Measurements from ENCODE around the gene TOMM40L. TPM values are rescaled to one million over a fixed set of nuclear protein-coding genes. Genes with fewer than 3 reads are reported as not detected.

The TOMM40L gene
- total and polyA plus RNA-seq, 2 donors (not counting 1 experiment from before 2014, with no cell fraction given): 11.1 to 11.7 TPM

- Histone ChIP-seq H3K9ac (ENCODE audit: insufficient read depth, low read length) (peak overlapping the region; percentile 28), H3K27me3 (ENCODE audit: control insufficient read depth, insufficient read depth, low read length) (no peaks in the 10 kb centered on the region), H4K20me1 (ENCODE audit: control insufficient read depth, extremely low read depth, insufficient read depth, low read length) (no peaks in the 10 kb centered on the region), H2AFZ (ENCODE audit: low read length) (no peak overlapping the region), H3K4me3 (replicated peaks in 1 of 4; ENCODE audit: control extremely low read depth in 1 of 4, insufficient read depth in 1 of 4, low read depth in 3 of 4, low read length in 4 of 4) (no peak overlapping the region), H3K79me2 (ENCODE audit: control insufficient read depth, insufficient read depth, low read length) (peaks cover 36% of the 10 kb centered on the region), H3K36me3 (ENCODE audit: control insufficient read depth, insufficient read depth, low read length) (peaks cover 2% of the 10 kb centered on the region), H3K4me2 (ENCODE audit: extremely low read depth, insufficient read depth, low read length) (no peak overlapping the region), H3K4me1 (ENCODE audit: control insufficient read depth, extremely low read depth, insufficient read depth, low read length) (peaks cover 51% of the 10 kb centered on the region), H3K27ac (ENCODE audit: insufficient read depth, low read length) (peak overlapping the region; percentile 95), H3K9me3 (ENCODE audit: control insufficient read depth, insufficient read depth, low read depth, low read length) (no peaks in the 10 kb centered on the region)
- TF ChIP-seq EZH2 (IDR thresholded peaks at IDR 0.05; ENCODE audit: low read length, missing control alignments): no peak
- no peak for TF ChIP-seq CTCF (conservative IDR thresholded peaks at IDR 0.05 in 1 of 2, IDR thresholded peaks at IDR 0.05 in 1 of 2; ENCODE audit: low read depth in 1 of 2, low read length in 2 of 2)
- no peak for DNase-seq (ENCODE audit: low read depth in 2 of 2)
Observed at GRCh38 chr1:161200421-161200991, 25.4 kb upstream of the TOMM40L start.

- Histone ChIP-seq H3K4me3 (replicated peaks in 1 of 4; ENCODE audit: control extremely low read depth in 1 of 4, insufficient read depth in 1 of 4, low read depth in 3 of 4, low read length in 4 of 4) (peak overlapping the region; percentile 22 to 100 (median 94)), H3K79me2 (ENCODE audit: control insufficient read depth, insufficient read depth, low read length) (peaks cover 34% of the 10 kb centered on the region), H4K20me1 (ENCODE audit: control insufficient read depth, extremely low read depth, insufficient read depth, low read length) (no peaks in the 10 kb centered on the region), H3K9me3 (ENCODE audit: control insufficient read depth, insufficient read depth, low read depth, low read length) (no peaks in the 10 kb centered on the region), H2AFZ (ENCODE audit: low read length) (peak overlapping the region; percentile 19), H3K4me2 (ENCODE audit: extremely low read depth, insufficient read depth, low read length) (peak overlapping the region; percentile 82), H3K27me3 (ENCODE audit: control insufficient read depth, insufficient read depth, low read length) (no peaks in the 10 kb centered on the region), H3K36me3 (ENCODE audit: control insufficient read depth, insufficient read depth, low read length) (peaks cover under 1% of the 10 kb centered on the region), H3K4me1 (ENCODE audit: control insufficient read depth, extremely low read depth, insufficient read depth, low read length) (peaks cover 50% of the 10 kb centered on the region), H3K27ac (ENCODE audit: insufficient read depth, low read length) (peak overlapping the region; percentile 95), H3K9ac (ENCODE audit: insufficient read depth, low read length) (peak overlapping the region; percentile 81)
- DNase-seq (ENCODE audit: low read depth in 2 of 2): peak in 1 of 2 donors; percentile 89
- TF ChIP-seq EZH2 (IDR thresholded peaks at IDR 0.05; ENCODE audit: low read length, missing control alignments) (no peak), CTCF (conservative IDR thresholded peaks at IDR 0.05 in 1 of 2, IDR thresholded peaks at IDR 0.05 in 1 of 2; ENCODE audit: low read depth in 1 of 2, low read length in 2 of 2) (no peak)
Observed at GRCh38 chr1:161200992-161201835, 24.6 kb upstream of the TOMM40L start.
